HTR-8/SVneo (cell line): Measurements from ENCODE around the gene RHBDL3.
A peak's percentile ranks its signal among the peaks of the same experiment; 100 is the strongest.
"Not testable (repeated sequence)": the region's sequence is repeated elsewhere in the genome, so short reads cannot be mapped to it uniquely, and the experiment has no call there.

Experiments
- DNase-seq: peaks from one replicate; pipeline ENCODE4 v3.0.0; 2011; ENCODE audit warnings: low spot score, mixed read lengths; ENCODE audit not compliant: insufficient read length
- FAIRE-seq: peaks from 2 replicates; lab custom pipeline; 2011; peaks lifted over from hg19 to GRCh38; lab: Jason Lieb, UNC

RHBDL3 gene

DNA sequence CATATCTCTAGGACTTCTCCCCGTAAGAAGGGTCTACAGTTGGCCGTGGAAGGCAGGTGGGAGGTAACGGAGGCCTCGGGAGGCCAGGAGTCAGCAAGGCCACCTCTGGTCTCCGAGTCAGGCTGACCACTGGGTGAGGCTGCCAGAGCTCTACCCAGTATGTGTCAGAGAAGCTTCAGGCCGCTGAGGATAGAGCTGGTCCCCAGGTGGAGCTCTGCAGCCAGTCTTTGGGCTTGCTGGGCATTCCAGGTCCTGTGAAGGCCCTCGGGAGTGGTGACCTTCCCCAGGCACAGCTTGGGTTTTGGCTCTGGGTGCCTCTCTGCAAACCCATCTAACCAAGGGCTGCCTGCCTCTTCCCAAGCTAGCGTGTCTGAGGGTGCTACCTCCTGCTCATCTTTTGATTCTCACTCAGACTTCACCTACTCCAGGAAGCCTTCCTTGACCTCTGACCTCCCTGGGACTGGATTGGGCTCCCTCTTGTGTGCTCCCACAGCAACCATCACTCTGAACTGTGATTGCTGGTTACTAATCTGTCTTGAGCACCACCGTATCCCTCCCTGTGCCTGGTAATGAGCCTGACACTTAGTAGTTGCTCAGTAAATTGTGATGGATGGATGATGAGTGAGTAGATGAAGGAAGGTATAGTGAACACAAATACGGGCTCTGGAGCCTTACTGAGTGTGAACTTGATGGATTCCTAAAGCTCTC is 22.3 kb downstream of the RHBDL3 start:
- DNase-seq: no peak
- no peak for FAIRE-seq

- DNase-seq (no peak), FAIRE-seq (no peak)
Measured at GRCh38 chr17:32288615-32289014, 23.0 kb downstream of the RHBDL3 start.

DNA sequence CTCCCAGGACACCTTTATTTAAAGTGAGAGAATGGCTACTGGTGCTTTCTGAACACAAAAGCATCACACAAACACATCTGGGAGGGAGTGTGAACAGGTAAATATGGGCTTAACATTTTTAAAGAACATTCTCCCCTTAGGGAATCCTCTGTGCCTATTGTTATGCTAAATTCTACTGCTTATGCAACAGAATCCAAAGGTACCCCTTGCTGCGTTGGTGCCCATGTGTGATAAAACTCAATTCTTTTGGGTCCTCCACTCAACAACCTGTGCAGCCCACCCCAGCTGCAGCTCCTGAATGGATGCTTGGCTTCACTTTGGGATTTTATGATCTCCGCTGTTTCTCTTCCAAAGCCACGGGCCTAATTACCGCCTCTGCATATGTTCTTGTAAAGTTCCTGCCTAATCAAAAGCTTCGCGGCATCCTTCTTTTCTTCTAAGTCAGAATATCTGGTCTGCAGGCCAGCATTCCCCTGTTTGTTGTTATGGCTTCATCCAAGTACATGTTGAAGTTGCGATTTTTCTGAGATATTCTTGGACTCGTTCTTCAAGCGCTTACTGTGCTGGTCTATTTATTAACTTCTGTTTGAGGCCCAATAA is 23.9 kb downstream of the RHBDL3 start:
- FAIRE-seq (no peak), DNase-seq (no peak)

GRCh38 chr17:32292094-32292493 is 26.5 kb downstream of the RHBDL3 start:
- no peak for FAIRE-seq
- no peak for DNase-seq

DNA sequence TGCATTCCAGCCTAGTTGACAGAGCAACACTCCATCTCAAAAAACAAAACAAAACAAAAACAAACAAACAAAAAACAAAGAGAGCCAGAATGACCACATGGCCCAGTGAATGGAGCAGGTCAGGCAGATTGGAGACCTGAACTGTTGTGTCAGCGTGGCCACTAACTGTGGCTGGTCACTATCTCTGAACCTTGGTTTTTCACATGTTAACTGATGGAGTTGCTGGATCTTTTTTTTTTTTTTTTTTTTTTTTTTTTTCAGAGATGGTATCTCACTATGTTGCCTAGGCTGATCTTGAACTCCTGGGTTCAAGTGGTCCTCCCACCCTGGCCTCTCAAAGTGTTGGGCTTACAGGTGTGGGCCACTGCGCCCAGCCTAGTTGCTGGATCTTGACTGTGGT is 31.8 kb downstream of the RHBDL3 start:
- no peak for FAIRE-seq

GRCh38 chr17:32297860-32298259 is 32.2 kb downstream of the RHBDL3 start:
- DNase-seq: no peak
- peak; percentile 13 for FAIRE-seq

More for the DNA sequence above, 31.8 kb downstream of the RHBDL3 start:
- DNase-seq: no peak

- DNase-seq (no peak), FAIRE-seq (no peak)
Measured at GRCh38 chr17:32298298-32298697, 32.7 kb downstream of the RHBDL3 start.

DNA sequence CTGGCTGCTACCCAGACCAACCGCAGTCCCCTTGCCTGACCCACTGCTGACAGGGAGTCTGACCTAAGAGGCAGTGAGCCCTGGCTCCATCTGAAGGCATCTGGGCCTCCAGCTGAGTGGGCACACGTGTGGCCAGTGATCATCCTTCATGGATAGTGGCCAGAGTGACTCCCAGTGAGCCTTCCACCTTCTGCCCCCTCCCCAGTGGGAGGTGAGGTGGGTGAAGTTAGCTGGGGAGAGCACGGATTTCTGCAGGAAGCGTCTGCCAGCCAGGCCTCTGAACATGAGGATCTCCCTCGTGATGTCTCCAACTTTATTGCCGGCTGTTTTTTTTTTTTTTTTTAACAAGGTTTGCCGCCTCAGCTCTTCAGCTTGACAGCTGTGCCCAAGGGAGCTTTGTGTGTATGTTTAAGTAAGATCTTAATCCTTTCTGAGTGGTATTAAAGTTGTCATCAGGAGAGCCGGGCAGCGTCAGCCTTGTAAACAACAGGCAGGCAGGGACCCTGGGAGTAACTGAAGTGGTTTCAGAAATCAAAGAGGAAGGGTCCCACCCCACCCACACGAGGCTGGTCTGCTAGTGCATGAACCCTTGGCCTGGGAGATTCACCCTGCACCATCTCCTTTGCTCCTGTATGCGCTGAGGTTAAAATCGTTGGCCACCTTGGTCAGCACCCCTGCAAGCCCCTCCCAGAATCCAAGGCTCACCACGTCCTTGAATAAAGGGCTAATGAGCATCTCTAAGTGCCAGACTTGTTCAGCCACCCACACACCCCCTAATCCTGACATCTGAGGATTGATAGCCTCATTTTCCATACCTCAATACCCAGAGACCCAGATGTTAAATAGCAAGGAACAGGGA is 33.3 kb downstream of the RHBDL3 start:
- DNase-seq (no peak), FAIRE-seq (no peak)

- FAIRE-seq (peak; percentile 9), DNase-seq (no peak)
Measured at GRCh38 chr17:32299580-32300164, 34.0 kb downstream of the RHBDL3 start.

DNA sequence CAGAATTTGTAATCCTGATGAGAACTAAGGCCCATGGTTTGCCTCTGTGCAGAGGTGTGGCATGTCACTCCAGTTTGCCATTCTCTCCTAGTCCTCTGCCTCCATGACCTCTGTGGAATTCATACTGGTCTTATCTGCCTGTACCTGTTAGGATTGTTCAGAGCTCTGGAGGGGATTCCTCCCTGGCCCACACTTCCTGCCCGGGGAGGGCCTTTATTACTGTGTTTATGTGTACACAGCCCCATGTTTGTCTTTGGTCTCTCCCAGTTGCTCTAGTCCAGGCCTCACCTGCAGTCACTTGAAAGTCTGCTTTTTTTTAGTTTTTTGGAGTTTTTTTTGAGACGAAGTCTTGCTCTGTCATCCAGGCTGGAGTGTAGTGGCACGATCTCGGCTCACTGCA is 36.4 kb downstream of the RHBDL3 start:
- no peak for DNase-seq
- FAIRE-seq: no peak

- no peak for DNase-seq
- no peak for FAIRE-seq
Measured at GRCh38 chr17:32302860-32303649, 37.4 kb downstream of the RHBDL3 start.

DNA sequence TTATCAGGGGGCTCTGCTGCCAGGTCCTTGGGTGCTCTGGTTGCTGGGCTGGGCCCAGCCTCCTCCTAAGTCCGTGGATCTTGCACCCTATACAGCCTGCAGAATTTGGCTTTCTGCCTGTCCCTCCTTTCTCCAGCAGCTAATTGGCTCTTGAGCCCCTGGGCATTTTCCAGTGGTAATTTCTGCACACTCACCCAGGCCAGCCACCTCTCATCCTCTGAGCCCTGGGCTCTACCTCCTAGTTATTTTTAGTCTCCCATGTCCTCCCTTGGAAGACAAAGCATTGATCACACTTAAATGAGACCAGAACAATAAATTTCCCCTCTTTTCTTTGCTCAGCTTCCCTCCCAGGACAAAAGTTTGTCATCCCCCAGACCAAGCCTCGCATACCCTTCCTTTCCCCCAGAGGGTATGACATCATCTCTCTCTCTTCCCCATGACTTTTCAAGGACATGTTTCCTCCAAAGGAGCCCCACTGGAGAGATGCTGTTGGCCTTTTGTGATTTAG is 38.2 kb downstream of the RHBDL3 start:
- FAIRE-seq: no peak

DNA sequence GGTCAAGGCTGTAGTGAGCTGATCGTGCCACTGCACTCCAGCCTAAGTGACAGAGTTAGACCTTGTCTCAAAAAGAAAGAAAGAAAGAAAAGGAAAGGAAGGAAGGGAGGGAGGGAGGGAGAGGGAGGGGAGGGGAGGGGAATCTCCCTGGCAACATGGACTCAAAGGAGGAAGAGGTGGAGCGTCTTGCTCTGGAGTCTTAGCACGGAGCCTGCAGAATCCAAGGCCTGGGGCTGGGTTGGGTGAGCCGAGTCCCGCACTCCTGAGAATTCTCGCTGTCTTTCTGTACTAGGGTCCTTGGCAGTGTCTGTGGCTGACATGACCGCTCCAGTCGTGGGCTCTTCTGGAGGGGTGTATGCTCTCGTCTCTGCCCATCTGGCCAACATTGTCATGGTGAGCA is 39.4 kb downstream of the RHBDL3 start:
- FAIRE-seq (no peak), DNase-seq (no peak)

More for the DNA sequence above, 38.2 kb downstream of the RHBDL3 start:
- no peak for DNase-seq

DNA sequence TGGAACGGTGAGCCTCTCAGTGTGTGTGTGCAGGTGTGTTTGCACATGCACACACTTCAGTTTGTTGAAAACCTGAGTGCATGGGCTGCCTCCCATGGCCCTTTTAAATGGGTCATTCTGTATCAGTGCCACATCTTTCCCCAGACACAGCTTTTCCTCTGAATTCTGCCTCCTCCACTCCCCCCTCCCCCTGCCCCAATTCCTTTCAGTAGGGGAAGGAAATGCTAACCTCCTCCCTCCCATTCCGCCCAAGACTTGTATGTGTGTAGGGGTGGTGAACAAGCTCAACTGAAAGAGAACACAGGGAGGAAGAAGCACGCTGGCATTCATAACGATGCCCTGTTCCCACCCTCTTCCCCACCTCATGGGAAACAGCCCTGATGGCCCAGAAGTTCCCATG is 42.0 kb downstream of the RHBDL3 start:
- FAIRE-seq: peak; percentile 60
- DNase-seq: no peak

DNA sequence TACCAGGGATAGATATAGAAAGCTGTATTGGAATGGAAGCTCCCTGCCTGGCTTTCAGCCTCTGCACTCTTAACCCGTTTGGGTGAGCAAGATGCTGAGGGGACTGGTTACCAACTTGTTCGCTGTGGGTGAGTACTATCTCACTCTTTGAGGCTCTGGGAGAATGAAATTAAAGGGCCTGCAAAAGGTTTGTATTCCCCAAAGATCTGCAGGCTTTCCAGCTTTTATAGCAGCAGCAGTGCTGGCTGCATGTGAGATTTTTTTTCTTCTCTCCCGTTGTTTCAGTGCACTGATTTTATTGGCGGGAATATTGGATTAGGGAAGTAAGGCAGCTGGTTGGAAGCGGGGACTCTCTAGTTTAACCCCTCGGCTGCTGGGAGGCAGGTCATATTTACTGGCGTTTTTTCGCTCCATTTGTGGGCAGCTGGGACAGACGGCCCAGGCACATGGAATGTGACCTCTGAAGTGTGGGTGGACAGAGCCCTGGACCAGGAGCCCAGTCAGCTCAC is 45.5 kb downstream of the RHBDL3 start:
- FAIRE-seq (no peak), DNase-seq (no peak)

- no peak for DNase-seq
- FAIRE-seq: no peak
Measured at GRCh38 chr17:32314636-32315035, 49.0 kb downstream of the RHBDL3 start.

DNA sequence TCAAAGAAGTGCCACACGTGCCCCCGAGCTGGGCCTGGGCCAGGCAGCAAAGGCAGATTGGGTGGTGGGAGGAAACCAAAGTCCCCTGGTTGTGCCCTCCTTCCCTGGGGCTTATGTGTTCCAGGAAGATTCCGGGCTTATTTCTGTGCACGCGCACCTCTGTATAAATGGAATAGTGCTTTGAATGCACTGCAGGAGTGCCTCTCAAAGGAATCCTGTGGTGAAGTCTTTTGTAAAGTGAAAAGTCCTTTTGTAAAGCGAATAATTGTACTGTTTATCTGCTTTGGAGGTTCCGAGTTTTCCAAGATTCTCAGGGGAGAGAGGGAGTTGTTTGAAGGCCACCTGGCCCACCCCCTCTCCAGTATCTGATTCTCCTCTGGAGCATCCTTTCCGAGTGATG is 49.5 kb downstream of the RHBDL3 start:
- no peak for FAIRE-seq
- no peak for DNase-seq

DNA sequence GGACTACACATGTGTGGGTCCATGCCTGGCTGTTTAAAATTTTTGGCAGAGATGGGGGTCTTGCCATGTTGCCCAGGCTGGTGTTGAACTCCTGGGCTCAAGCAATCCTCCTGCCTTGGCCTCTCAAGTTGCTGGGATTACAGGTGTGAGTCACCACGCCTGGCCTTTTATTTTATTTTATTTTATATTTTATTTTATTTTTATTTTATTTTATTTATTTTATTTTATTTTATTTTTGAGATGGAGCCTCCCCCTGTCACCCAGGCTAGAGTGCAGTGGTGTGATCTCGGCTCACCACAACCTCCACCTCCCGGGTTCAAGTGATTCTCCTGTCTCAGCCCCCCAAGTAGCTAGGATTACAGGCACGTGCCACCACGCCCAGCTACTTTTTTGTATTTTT is 51.0 kb downstream of the RHBDL3 start:
- FAIRE-seq, DNase-seq: not testable (repeated sequence)

DNA sequence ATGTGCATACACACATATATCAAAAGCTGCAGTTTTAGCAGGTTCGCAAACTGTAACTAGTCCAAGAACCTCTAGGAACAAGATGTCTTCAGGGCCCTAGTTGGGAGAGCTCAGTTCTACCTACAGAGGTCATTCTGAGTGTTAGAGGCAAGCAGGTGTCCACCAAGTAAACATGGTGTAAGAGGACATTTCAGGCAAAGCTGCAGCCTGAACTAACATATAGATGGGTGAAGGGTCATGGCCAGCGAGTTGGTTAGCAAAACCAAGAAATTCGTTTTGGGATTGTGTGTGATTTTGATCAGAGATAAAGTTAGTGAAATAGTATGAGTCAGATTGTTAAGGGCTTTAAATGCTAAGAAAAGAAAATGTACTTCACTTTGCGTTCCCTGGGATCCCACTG is 51.7 kb downstream of the RHBDL3 start:
- no peak for DNase-seq
- no peak for FAIRE-seq

DNA sequence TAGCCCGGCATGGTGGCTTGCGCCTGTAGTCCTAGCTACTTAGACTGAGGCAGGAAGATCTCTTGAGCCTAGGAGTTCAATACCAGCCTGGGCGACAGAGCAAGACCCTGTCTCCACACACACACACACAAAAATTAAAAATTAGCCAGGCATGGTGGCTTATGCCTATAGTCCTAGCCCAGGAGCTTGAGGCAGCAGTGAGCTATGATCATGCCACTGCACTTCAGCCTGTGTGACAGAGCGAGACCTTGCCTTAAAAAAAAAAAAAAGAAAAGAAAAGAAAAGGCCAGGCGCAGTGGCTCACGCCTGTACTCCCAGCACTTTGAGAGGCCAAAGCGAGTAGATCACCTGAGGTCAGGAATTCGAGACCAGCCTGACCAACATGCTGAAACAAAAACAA is 52.4 kb downstream of the RHBDL3 start:
- DNase-seq (no peak), FAIRE-seq (no peak)
